ENCODE results near the gene SRPK2.
A peak's percentile ranks its signal among the peaks of the same experiment; 100 is the strongest.
"Not testable (repeated sequence)": the region's sequence is repeated elsewhere in the genome, so short reads cannot be mapped to it uniquely, and the experiment has no call there.

The SRPK2 gene

DNA sequence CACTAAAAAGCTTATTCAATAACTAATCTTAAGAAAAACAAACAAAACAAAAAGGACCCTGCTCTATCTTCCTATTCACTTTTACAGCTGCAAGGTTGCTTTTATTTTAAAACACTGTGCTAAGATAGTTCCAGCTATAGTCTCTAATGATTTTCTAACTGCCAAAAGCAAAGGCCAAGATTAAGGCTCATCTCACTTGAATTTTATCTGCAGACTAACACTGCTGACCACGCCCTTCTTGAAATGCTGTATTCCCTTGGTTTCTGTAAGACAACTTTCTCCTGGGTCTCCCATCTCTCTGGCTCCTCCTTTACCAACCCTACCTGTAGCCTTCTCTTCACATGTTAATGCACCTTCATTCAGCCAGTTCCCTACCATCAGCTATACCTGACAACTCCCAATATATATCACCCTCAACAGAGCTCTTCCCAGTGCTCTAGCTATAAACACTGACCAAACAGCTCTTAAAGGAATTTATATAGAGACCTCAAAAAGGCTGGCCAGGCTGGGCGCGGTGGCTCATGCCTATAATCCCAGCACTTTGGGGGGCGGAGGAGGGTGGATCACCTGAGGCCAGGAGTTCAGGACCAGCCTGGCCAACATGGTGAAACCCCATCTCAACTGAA is 11.7 kb downstream of the SRPK2 start:
- DNase-seq (ENCODE audit: low read depth): no peak

DNA sequence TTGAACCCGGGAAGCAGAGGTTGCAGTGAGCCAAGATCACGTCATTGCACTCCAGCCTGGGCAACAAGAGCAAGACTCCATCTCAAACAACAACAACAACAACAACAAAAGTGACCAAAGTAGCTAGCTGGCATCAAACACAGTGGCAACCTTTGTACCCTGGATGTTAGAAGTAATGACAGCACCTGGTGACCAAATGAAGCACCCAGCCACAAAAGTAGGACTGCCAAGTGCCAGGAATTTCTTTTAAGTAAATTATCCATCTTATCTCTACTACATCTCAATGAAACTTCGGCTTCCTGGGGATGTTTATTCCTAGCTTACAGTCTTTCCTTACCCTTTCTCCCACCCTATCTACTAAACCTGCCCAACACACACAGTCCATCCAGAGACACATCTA is 18.8 kb downstream of the SRPK2 start:
- no peak for DNase-seq (ENCODE audit: low read depth)

DNA sequence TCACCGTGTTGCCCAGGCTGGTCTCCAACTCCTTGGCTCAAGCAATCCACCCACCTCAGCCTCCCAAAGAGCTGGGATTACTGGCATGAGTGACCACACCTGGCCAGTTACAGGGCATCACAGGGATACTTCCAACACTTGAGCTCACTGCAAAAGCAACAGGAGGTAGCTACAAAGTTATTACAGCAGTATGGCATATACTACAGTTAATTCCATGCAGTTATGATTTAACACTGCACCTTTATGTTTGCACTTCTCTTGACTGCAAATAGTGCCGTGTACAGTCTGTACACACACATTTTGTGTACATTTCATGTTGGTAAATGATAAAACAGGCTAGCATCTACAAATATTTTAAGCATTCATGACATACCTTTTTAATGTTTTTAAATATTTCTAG is 21.3 kb downstream of the SRPK2 start:
- DNase-seq (ENCODE audit: low read depth): no peak

DNA sequence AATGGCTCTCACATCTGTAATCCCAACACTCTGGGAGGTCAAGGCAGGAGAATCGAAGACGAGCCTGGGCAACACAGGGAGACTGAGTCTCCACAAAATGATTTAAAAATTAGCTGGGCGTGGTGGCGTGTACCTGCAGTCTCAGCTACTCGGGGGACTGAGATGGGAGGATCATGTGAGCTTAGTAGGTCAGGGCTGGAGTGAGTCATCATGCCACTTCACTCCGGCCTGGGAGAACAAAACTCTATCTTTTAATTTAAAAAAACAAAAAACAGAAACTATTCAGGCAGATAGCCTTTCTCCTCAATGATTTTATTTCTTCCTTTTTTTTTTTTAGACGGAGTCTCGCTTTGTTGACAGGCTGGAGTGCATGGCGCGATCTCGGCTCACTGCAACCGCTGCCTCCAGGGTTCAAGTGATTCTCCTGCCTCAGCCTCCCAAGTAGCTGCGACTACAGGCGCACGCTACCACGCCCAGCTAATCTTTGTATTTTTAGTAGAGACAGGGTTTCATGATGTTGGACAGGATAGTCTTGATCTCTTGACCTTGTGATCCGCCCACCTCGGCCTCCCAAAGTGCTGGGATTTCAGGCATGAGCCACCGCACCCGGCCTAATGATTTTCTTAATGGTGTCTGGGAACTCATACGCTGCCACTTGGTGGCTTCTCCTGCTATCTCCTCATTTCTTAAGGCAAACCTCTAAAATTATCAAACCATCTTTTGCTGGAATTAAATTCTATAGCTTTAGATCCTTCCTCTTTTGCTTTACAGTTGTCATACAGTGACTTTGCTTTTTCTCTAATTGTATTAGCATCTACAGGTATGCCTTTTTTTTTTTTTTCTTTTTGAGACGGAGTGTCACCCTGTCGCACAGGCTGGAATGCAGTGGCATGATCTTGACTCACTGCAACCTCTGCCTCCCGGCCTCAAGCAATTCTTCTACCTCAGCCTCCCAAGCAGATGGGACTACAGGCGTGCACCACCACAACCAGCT is 22.9 kb downstream of the SRPK2 start:
- DNase-seq (ENCODE audit: low read depth): no peak

DNA sequence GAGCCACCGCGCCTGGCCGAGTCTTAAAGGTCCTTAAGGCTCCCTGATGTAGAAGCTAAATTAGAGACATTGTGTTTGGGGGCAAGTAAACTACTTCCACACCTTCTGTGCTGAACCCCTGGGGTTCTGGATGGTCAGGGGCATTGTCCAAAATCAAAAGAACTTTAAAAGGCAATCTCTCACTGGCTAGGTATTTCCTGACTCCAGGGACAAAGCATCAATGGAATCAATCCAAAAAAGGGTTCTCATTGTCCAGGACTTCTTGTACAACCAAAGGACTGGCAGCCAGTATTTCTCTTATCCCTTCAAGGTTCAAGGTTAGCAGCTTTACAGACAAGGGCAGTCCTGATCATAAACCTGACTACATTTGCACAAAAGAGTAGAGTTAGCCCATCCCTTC is 24.0 kb downstream of the SRPK2 start:
- DNase-seq (ENCODE audit: low read depth): no peak

DNA sequence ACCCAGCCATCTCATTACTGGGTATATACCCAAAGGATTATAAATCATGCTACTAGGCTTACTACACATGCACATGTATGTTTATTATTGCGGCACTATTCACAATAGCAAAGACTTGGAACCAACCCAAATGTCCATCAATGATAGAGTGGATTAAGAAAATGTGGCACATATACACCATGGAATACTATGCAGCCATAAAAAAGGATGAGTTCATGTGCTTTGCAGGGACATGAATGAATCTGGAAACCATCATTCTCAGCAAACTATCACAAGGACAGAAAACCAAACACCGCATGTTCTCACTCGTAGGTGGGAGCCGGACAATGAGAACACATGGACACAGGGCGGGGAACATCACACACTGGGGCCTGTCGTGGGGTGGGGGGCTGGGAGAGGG is 25.1 kb downstream of the SRPK2 start:
- not testable (repeated sequence) for DNase-seq (ENCODE audit: low read depth)

DNA sequence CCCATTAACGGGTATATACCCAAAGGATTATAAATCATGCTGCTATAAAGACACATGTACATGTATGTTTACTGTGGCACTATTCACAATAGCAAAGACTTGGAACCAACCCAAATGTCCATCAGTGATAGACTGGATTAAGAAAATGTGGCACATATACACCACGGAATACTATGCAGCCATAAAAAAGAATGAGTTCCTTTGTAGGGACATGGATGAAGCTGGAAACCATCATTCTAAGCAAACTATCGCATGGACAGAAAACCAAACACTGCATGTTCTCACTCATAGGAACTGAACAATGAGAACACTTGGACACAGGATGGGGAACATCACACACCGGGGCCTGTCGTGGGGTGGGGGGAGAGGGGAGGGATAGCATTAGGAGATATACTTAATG is 26.0 kb downstream of the SRPK2 start:
- not testable (repeated sequence) for DNase-seq (ENCODE audit: low read depth)

DNA sequence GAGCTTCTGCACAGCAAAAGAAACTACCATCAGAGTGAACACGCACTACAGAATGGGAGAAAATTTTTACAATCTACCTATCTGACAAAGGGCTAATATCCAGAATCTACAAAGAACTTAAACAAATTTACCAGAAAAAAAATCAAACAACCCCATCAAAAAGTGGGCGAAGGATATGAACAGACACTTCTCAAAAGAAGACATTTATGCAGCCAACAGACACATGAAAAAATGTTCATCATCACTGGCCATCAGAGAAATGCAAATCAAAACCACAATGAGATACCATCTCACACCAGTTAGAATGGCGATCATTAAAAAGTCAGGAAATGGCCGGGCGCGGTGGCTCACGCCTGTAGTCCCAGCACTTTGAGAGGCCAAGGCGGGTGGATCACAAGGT is 26.7 kb downstream of the SRPK2 start:
- DNase-seq (ENCODE audit: low read depth): not testable (repeated sequence)

DNA sequence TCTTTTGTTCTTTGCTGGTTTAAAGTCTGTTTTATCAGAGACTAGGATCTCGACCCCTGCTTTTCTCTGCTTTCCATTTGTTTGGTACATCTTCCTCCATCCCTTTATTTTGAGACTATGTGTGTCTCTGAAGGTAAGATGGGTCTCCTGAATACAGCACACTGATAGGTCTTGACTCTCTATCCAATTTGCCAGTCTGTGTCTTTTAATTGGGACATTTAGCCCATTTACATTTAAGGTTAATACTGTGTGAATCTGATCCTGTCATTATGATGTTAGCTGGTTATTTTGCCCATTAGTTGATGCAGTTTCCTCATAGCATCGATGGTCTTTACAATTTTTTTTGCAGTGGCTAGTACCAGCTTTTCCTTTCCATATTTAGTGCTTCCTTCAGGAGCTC is 28.6 kb downstream of the SRPK2 start:
- not testable (repeated sequence) for DNase-seq (ENCODE audit: low read depth)

DNA sequence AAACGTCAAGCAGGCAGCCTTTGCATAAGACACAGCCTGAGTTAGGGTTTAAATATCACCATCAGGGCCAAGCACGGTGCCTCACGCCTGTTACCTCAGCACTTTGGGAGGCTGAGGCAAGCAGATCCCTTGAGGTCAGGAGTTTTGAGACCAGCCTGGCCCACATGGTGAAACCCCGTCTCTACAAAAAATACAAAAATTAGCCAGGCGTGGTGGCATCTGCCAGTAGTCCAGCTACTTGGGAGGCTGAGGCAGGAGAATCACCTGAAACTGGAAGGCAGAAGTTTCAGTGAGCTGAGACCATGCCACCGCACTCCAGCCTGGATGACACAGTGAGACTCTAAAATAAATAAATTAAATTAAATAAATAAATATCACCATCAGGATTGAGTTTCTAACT is 33.0 kb downstream of the SRPK2 start:
- no peak for DNase-seq (ENCODE audit: low read depth)

DNA sequence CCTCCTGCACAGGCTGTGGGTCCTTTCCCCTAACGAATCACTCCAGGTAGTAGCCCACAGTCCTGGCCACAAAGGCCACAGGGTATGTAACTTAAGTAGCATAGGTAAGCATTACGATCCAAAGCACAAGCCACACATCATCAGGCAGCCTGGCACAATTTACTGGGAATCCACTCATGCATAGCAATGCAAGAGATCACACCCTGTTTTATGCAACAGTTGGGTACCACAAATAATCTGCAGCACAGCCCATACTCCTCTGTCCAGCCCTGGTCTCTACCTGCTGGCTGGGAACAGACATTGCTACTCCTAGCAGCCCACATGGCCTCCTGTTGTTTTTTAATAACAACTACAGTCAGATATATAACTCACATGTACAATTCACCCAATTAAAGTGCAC is 34.3 kb downstream of the SRPK2 start:
- no peak for DNase-seq (ENCODE audit: low read depth)

DNA sequence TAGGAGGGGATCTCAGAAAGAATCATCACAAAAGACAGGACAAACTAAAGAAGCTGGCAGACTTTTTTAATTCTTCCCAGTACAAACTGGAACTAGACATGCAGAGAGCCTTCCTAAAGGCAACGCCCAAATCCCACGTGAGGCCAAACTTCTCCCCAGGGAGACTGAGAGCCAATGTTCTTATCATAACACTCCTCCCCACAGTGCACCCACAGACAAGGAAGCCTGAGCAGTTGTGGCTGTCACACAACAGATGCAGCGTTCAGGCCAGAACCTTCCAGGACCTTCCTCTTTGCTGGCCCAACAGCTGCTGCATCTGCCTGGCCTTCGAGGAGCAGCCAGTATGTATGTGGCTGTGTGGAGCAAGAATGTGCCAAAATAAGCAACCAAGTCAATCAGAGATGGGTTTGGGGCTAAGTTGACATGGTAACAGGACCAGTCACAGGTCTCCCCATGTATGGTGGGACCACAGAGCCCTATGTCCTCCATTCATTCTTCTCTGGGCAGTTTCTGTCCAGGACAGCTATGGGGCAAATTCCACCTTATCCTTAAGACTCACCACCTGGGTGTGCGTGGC is 34.9 kb downstream of the SRPK2 start:
- DNase-seq (ENCODE audit: low read depth): no peak

DNA sequence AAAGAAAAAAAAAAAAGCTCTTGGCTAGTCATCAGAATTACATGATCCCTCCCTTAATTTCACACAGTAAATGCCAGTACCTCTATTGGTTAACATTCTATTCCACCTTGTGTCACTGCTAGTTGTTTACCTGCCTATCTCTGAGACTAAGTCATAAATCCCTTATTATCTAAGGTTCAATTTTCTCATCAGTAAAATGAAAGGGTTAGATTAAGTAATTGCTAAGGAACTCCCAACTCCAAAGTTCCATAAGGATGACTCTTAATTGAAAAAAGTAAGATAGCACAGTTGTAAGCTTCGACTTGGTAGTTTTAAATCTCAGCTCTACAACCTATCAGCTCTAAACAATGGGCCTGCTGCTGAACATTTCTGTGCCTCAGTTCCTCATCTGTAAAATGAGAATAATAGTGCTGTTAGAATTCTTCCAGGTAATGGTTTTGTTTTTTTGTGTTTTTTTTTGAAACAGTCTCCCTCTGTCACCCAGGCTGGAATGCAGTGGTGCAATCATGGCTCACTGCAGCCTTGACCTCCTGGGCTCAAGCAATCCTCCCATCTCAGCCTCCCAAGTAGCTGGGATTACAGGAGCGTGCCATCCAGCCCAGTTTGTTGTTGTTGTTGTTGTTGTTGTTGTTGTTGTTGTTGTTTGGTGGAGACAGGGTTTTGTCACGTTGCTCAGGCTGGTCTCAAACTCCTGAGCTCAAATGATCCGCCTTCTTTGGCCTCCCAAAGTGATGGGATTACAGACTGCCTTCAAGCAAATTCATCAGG is 35.6 kb downstream of the SRPK2 start:
- DNase-seq (ENCODE audit: low read depth): no peak

DNA sequence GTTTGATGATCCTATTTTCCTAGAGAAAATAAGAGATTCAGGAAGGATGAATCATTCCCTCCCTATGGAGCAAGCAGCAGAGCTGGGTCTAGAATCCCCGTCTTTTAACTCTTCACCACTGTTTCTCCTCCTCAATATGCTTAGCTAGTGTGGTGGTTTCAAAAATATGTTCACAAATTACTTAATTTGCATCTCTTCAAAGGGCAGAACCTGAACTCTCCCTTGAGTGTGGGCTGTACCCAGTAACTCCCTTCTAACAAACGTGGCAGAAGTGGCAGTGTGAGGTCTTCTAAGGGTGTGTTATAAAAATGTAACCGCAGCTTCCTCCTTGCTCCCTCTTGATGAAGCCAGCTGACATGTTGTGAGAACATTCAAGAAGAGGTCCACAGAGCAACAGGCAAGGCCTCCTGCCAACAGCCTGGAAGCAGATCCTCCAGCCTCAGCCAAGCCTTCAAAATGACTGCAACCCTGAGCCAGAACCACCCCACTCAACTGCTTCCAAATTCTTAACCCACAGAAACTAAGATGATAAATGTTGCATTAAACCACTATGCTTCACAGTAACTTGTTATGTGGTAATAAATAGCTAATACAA is 36.6 kb downstream of the SRPK2 start:
- DNase-seq (ENCODE audit: low read depth): peak; percentile 1

DNA sequence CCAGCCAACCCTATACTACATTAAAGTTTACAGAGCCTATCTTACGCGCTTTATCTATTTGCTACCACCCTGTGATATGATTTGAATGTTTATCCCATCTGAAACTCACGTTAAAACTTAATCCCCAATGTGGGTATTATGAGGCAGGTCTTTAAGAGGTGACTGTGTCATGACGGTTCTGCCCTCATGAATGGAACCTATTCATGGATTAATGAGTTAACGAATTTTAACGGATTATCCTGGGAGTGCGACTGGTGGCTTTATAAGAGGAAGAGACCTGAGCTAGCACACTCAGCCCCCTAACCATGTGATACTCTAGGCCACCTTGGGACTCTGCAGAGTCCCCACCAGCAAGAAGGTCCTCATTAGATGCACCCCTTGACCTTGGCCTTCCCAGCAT is 37.8 kb downstream of the SRPK2 start:
- DNase-seq (ENCODE audit: low read depth): no peak

DNA sequence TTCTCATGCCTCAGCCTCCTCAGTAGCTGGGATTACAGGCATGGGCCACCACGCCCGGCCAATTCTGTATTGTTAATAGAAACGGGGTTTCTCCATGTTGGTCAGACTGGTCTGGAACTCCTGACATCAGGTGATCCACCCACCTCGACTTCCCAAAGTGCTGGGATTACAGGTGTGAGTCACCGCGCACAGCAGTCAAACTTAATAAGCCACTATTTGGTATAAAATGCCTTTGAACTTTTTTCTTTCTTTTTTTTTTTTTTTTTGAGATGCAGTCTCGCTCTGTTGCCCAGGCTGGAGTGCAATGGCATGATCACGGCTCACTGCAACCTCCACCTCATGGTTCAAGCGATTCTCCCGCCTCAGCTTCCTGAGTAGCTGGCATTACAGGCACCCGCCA is 40.5 kb downstream of the SRPK2 start:
- DNase-seq (ENCODE audit: low read depth): not testable (repeated sequence)

DNA sequence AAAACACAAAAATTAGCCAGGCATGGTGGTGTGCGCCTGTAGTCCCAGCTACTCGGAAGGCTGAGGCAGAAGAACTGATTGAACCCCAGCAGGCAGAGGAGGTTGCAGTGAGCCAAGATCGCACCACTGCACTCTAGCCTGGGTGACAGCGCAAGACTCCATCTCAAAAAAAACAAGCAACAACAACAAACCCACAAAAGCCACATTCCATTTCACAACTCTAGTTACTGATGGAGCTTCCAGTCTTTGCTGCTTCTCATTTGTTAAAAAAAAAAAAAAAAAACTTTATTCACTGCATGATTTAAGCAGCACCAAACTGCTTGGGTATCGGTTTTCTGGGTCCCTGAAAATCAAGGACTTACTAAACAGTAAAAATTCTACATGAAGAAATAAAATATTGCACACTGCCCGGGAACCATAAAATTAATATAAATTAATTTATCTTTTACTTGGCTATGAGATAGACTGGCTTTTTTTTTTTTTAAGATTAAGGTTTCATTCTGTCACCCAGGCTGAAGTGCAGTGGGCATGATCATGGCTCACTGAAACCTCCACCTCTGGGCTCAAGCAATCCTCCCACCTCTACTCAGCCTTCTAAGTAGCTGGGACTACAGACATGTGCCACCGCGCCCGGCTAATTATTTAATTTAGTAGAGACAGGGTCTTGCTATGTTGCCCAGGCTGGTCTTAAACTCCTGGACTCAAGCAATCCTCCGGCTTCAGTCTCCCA is 42.0 kb downstream of the SRPK2 start:
- no peak for DNase-seq (ENCODE audit: low read depth)

DNA sequence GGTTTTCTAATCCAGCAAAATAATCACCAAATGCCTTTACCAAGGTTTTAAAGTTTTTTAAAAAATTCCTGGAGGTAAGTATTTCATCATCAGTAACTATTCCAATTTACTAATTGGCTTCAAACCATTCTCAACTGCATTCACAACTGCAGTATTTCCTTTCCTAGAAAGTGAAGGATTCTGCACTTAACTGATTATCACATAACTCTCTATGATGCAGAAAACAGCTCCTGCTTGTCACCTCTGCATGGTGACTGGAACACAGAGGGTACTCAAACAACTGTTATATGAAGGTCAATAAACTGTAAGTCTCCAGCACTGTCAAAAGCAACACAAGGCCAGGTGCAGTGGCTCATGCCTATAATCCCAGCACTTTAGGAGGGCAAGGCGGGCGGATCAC is 42.6 kb downstream of the SRPK2 start:
- no peak for DNase-seq (ENCODE audit: low read depth)

DNA sequence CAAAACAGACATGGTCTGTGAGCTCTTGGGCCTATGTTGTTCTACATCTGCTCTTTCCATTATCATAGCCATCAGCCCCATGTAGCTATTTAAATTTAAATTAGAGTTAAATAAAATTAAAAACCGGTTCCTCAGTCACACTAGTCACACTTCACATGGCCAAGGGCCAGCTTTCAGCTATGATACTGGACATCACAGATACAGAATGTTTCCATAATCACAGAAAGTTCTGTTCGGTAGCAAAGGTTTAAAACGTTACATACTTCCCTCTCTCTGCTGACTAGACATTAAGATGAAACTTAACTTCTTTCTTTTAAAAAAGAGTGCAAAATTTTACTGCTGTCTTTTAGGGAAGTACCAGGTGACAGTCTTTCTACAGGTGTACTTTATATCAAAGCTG is 43.0 kb downstream of the SRPK2 start:
- DNase-seq (ENCODE audit: low read depth): no peak

DNA sequence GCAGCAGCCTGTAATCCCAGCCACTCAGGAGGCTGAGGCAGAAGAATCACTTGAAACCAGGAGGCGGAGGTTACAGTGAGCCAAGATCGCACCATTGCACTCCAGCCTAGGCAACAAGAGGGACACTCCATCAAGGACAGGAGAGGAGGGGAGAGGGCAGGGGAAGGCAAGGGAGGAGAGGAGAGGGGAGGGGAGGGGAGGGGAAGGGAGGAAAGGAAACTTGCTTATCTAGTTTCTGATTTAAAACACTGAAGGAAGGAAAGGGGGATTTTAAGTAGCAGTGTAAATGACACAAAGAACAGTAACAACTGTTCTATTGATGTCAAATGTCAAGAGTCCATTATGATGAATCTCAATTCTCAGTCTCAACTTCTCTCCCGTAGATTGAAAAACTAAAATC is 43.7 kb downstream of the SRPK2 start:
- DNase-seq (ENCODE audit: low read depth): no peak
